PC-9 (cell line): ENCODE results near the gene PRKAR1A.

Source experiments
- CTCF ChIP-seq: fragments of 200-600 bp; sonication (generic); conservative IDR thresholded peaks from 2 replicates; pipeline ENCODE4 v1.6.1; 2017; ENCODE audit warnings: mixed run types, antibody characterized with exemption, mild to moderate bottlenecking, moderate library complexity
- EZH2 ChIP-seq: fragments of 200-600 bp; sonication (generic); IDR thresholded peaks from 2 replicates; pipeline ENCODE4 v1.8.0; 2017; ENCODE audit warnings: antibody characterized with exemption, low read depth

- TF ChIP-seq EZH2: no peak
- TF ChIP-seq CTCF: no peak
These were observed 60.1 kb downstream of the PRKAR1A start for GRCh38 chr17:68572138-68572842.
